Effector memory CD8-positive, alpha-beta T cell (primary cell): ENCODE data around the gene APCDD1.
A peak's percentile ranks its signal among the peaks of the same experiment; 100 is the strongest.

ENCODE experiments used
- ATAC-seq: fragments of 150-1000 bp; cut with Tn5 transposase; replicated peaks from 2 replicates; pipeline ENCODE4 v1.10.0; 2021; ENCODE audit warnings: mild to moderate bottlenecking, moderate library complexity
- DNase-seq, 3 experiments: peaks; one replicate each; pipeline ENCODE4 v3.0.0; 2021
- H3K27ac Mint-ChIP-seq, 2 donors: one replicate each; pipeline ENCODE4 v1.8.0; 2022; ENCODE audit warnings: mild to moderate bottlenecking in 2 of 2, mixed read lengths in 2 of 2, moderate library complexity in 2 of 2
- H3K27me3 Mint-ChIP-seq, 2 donors: one replicate each; pipeline ENCODE4 v1.8.0; 2022; ENCODE audit warnings: mixed read lengths in 2 of 2
- H3K36me3 Mint-ChIP-seq: one replicate; pipeline ENCODE4 v1.8.0; 2022; ENCODE audit warnings: mild to moderate bottlenecking, moderate library complexity, mixed read lengths; ENCODE audit not compliant: insufficient read depth
- H3K4me1 Mint-ChIP-seq, 2 donors: one replicate each; pipeline ENCODE4 v1.8.0; 2022; ENCODE audit warnings: low read depth in 2 of 2, mixed read lengths in 2 of 2
- H3K4me3 Mint-ChIP-seq, 2 donors: one replicate each; pipeline ENCODE4 v1.8.0; 2022; ENCODE audit warnings: mild to moderate bottlenecking in 2 of 2, mixed read lengths in 2 of 2, moderate library complexity in 2 of 2
- H3K9me3 Mint-ChIP-seq, 2 donors: one replicate each; pipeline ENCODE4 v1.8.0; 2022; ENCODE audit warnings: mixed read lengths in 2 of 2
- total RNA-seq, 9 experiments: gene quantifications; one replicate each; lab custom pipeline; 2026; lab: John Stamatoyannopoulos, UW

The APCDD1 gene
- total RNA-seq: 0 to 0.48 (median 0) reads per million in 9 experiments

- Mint-ChIP-seq H3K27me3 (peaks cover 62 to 66% of the 10 kb centered on the region in 2 donors), H3K9me3 (no peaks in the 10 kb centered on the region), H3K27ac (no peak within 1 kb of the TSS), H3K4me1 (no peaks in the 10 kb centered on the region), H3K36me3 (no peaks in the 10 kb centered on the region), H3K4me3 (peak within 1 kb of the TSS in 1 of 2 donors; percentile 31)
- DNase-seq: no peak
- no peak for ATAC-seq
Observed at GRCh38 chr18:10453806-10454680, at the start of gene APCDD1. Gene APCDD1 (plus strand): TSS chr18:10454635. CDS start chr18:10454982, 347 bp downstream.

GRCh38 chr18:10405014-10405493 lies 49.4 kb upstream of the APCDD1 start:
- no peak for ATAC-seq
- Mint-ChIP-seq H3K4me3 (no peak overlapping the region), H3K27ac (no peak overlapping the region), H3K27me3 (peaks cover 11 to 17% of the 10 kb centered on the region in 2 donors), H3K4me1 (no peaks in the 10 kb centered on the region), H3K9me3 (no peaks in the 10 kb centered on the region), H3K36me3 (no peaks in the 10 kb centered on the region)
- DNase-seq: no peak

GRCh38 chr18:10405816-10406663 lies 48.4 kb upstream of the APCDD1 start:
- Mint-ChIP-seq H3K36me3 (no peaks in the 10 kb centered on the region), H3K4me1 (no peaks in the 10 kb centered on the region), H3K27ac (no peak overlapping the region), H3K27me3 (peaks cover 9 to 10% of the 10 kb centered on the region in 2 donors), H3K4me3 (no peak overlapping the region), H3K9me3 (no peaks in the 10 kb centered on the region)
- ATAC-seq: no peak
- no peak for DNase-seq

- ATAC-seq (no peak), DNase-seq (no peak)
- H3K4me3 Mint-ChIP-seq: no peak overlapping the region
- no peaks in the 10 kb centered on the region for H3K9me3 Mint-ChIP-seq
- no peak overlapping the region for H3K27ac Mint-ChIP-seq
- H3K27me3 Mint-ChIP-seq: peaks cover 5 to 9% of the 10 kb centered on the region in 2 donors
- H3K36me3 Mint-ChIP-seq: no peaks in the 10 kb centered on the region
- H3K4me1 Mint-ChIP-seq: no peaks in the 10 kb centered on the region
Observed at GRCh38 chr18:10408131-10408530, 46.3 kb upstream of the APCDD1 start.

- H3K36me3 Mint-ChIP-seq: no peaks in the 10 kb centered on the region
- peaks cover 5 to 9% of the 10 kb centered on the region in 2 donors for H3K27me3 Mint-ChIP-seq
- DNase-seq (no peak), ATAC-seq (no peak)
- H3K9me3 Mint-ChIP-seq: no peaks in the 10 kb centered on the region
- H3K4me1 Mint-ChIP-seq: no peaks in the 10 kb centered on the region
- H3K4me3 Mint-ChIP-seq: no peak overlapping the region
- H3K27ac Mint-ChIP-seq: no peak overlapping the region
Observed at GRCh38 chr18:10409041-10409440, 45.4 kb upstream of the APCDD1 start.

- H3K27me3 Mint-ChIP-seq: peaks cover 17 to 25% of the 10 kb centered on the region in 2 donors
- H3K4me1 Mint-ChIP-seq: no peaks in the 10 kb centered on the region
Observed at GRCh38 chr18:10410472-10411308, 43.7 kb upstream of the APCDD1 start.

GRCh38 chr18:10412933-10413332 lies 41.5 kb upstream of the APCDD1 start:
- Mint-ChIP-seq H3K9me3 (no peaks in the 10 kb centered on the region), H3K4me3 (no peak overlapping the region), H3K36me3 (no peaks in the 10 kb centered on the region), H3K27me3 (peaks cover 12 to 17% of the 10 kb centered on the region in 2 donors), H3K4me1 (no peaks in the 10 kb centered on the region), H3K27ac (no peak overlapping the region)
- ATAC-seq (no peak), DNase-seq (no peak)

More at GRCh38 chr18:10410472-10411308, 43.7 kb upstream of the APCDD1 start:
- Mint-ChIP-seq H3K4me3 (no peak overlapping the region), H3K36me3 (no peaks in the 10 kb centered on the region), H3K9me3 (no peaks in the 10 kb centered on the region), H3K27ac (no peak overlapping the region)
- ATAC-seq: no peak
- no peak for DNase-seq

- peaks cover 12 to 17% of the 10 kb centered on the region in 2 donors for H3K27me3 Mint-ChIP-seq
- H3K27ac Mint-ChIP-seq: no peak overlapping the region
- DNase-seq (no peak), ATAC-seq (no peak)
- H3K36me3 Mint-ChIP-seq: no peaks in the 10 kb centered on the region
- no peaks in the 10 kb centered on the region for H3K4me1 Mint-ChIP-seq
- H3K9me3 Mint-ChIP-seq: no peaks in the 10 kb centered on the region
- H3K4me3 Mint-ChIP-seq: no peak overlapping the region
Observed at GRCh38 chr18:10413722-10414121, 40.7 kb upstream of the APCDD1 start.

- Mint-ChIP-seq H3K36me3 (no peaks in the 10 kb centered on the region), H3K27ac (no peak overlapping the region), H3K4me3 (no peak overlapping the region), H3K9me3 (no peaks in the 10 kb centered on the region), H3K4me1 (no peaks in the 10 kb centered on the region), H3K27me3 (peaks cover 12 to 17% of the 10 kb centered on the region in 2 donors)
- ATAC-seq (no peak), DNase-seq (no peak)
Observed at GRCh38 chr18:10414293-10414842, 40.1 kb upstream of the APCDD1 start.

- no peak overlapping the region for H3K27ac Mint-ChIP-seq
- no peaks in the 10 kb centered on the region for H3K4me1 Mint-ChIP-seq
- H3K4me3 Mint-ChIP-seq: no peak overlapping the region
- no peaks in the 10 kb centered on the region for H3K9me3 Mint-ChIP-seq
- ATAC-seq: no peak
- H3K36me3 Mint-ChIP-seq: no peaks in the 10 kb centered on the region
- no peak for DNase-seq
- H3K27me3 Mint-ChIP-seq: peaks cover 12 to 17% of the 10 kb centered on the region in 2 donors
Observed at GRCh38 chr18:10416065-10416464, 38.4 kb upstream of the APCDD1 start.

GRCh38 chr18:10417191-10417590 lies 37.2 kb upstream of the APCDD1 start:
- DNase-seq (no peak), ATAC-seq (no peak)
- Mint-ChIP-seq H3K27ac (no peak overlapping the region), H3K27me3 (peaks cover 12 to 17% of the 10 kb centered on the region in 2 donors), H3K36me3 (no peaks in the 10 kb centered on the region), H3K9me3 (no peaks in the 10 kb centered on the region), H3K4me1 (no peaks in the 10 kb centered on the region), H3K4me3 (no peak overlapping the region)

GRCh38 chr18:10417664-10418063 lies 36.8 kb upstream of the APCDD1 start:
- Mint-ChIP-seq H3K27ac (no peak overlapping the region), H3K27me3 (peaks cover 12 to 18% of the 10 kb centered on the region in 2 donors), H3K4me1 (no peaks in the 10 kb centered on the region), H3K4me3 (no peak overlapping the region), H3K36me3 (no peaks in the 10 kb centered on the region), H3K9me3 (no peaks in the 10 kb centered on the region)
- no peak for ATAC-seq
- DNase-seq: no peak
